HepG2 (cell line): ENCODE measurements around the gene ENTPD1. TPM values are rescaled to one million over a fixed set of nuclear protein-coding genes. Genes with fewer than 3 reads are reported as not detected.

Source experiments
- ARNT ChIP-seq: fragments of 450-650 bp; IDR thresholded peaks from 2 replicates; pipeline ENCODE4 v1.6.1; 2017
- CAMTA2 ChIP-seq: sonication (generic); formaldehyde crosslinking; IDR thresholded peaks from 2 replicates; pipeline ENCODE4 v1.4.0; 2020; ENCODE audit warnings: mild to moderate bottlenecking, missing genetic modification reagents, borderline replicate concordance
- ELF4 ChIP-seq: sonication (generic); formaldehyde crosslinking; IDR thresholded peaks from 2 replicates; pipeline ENCODE4 v1.5.0; 2020; ENCODE audit warnings: missing genetic modification reagents, mild to moderate bottlenecking, moderate library complexity, borderline replicate concordance
- JUNB ChIP-seq: sonication (generic); formaldehyde crosslinking; IDR thresholded peaks from 2 replicates; pipeline ENCODE4 v1.8.0; 2022; ENCODE audit warnings: missing genetic modification reagents, mild to moderate bottlenecking, borderline replicate concordance
- KDM5B ChIP-seq: sonication (generic); formaldehyde crosslinking; IDR thresholded peaks from 2 replicates; pipeline ENCODE4 v1.4.0; 2020; ENCODE audit warnings: missing genetic modification reagents, mild to moderate bottlenecking, borderline replicate concordance
- NFKB2 ChIP-seq: sonication (generic); formaldehyde crosslinking; IDR thresholded peaks from 2 replicates; pipeline ENCODE4 v1.4.0; 2020; ENCODE audit warnings: missing genetic modification reagents, borderline replicate concordance
- PITX1 ChIP-seq: sonication (generic); formaldehyde crosslinking; IDR thresholded peaks from 2 replicates; pipeline ENCODE4 v1.5.1; 2020; ENCODE audit warnings: mild to moderate bottlenecking, missing genetic modification reagents
- POLR2AphosphoS5 ChIP-seq: IDR thresholded peaks from 2 replicates; pipeline ENCODE4 v1.6.1; 2012; ENCODE audit warnings: low read depth, low read length
- SMARCC2 ChIP-seq: fragments of 450-650 bp; IDR thresholded peaks from 2 replicates; pipeline ENCODE4 v1.6.1; 2017; ENCODE audit warnings: antibody characterized with exemption, mild to moderate bottlenecking
- ZNF562 ChIP-seq: sonication (generic); formaldehyde crosslinking; IDR thresholded peaks from 2 replicates; pipeline ENCODE4 v1.8.0; 2022; ENCODE audit warnings: missing genetic modification reagents, borderline replicate concordance
- polyA plus RNA-seq, 8 experiments: library from polyadenylated mRNA; depleted of rRNA in 3 of 8; stranded (reverse) in 7 of 8; unstranded in 1 of 8; fragments of >200 nt; fragmentation: Illumina TruSeq in 4 of 8; extraction: Trizol in 4 of 8; gene quantifications; 2 replicates each; pipeline versions ENCODE4 v1.2.1 to v1.2.3, GENCODE V29; 2011 to 2016; ENCODE audit warnings: low read depth in 4 of 8, missing spikeins in 1 of 8, mixed read lengths in 1 of 8; ENCODE audit not compliant: insufficient read depth in 1 of 8
- total RNA-seq, 5 experiments: library from RNA; depleted of rRNA; stranded (reverse); fragments of >200 nt; fragmentation: Illumina TruSeq; extraction: Trizol; gene quantifications; 2 replicates each; pipeline ENCODE4 v1.2.3, GENCODE V29; 2016; ENCODE audit warnings: low read depth in 1 of 5
- TF ChIP-seq, protein P1 (sequence below): sonication (generic); formaldehyde crosslinking; IDR thresholded peaks from 2 replicates; pipeline ENCODE4 v1.4.0; 2020; ENCODE audit warnings: mild to moderate bottlenecking, missing genetic modification reagents
- TF ChIP-seq, protein P2 (sequence below): sonication (generic); formaldehyde crosslinking; IDR thresholded peaks from 2 replicates; pipeline ENCODE4 v1.4.0; 2020; ENCODE audit warnings: missing genetic modification reagents
- TF ChIP-seq, protein P3 (sequence below): sonication (generic); formaldehyde crosslinking; IDR thresholded peaks from 2 replicates; pipeline ENCODE4 v1.5.0; 2020; ENCODE audit warnings: mild to moderate bottlenecking, missing genetic modification reagents
- TF ChIP-seq, protein P4 (sequence below): fragments of 450-650 bp; IDR thresholded peaks from 2 replicates; pipeline ENCODE4 v1.6.1; 2017
- TF ChIP-seq, protein P5 (sequence below): fragments of 450-650 bp; IDR thresholded peaks from 2 replicates; pipeline ENCODE4 v1.6.1; 2017; ENCODE audit warnings: mild to moderate bottlenecking
- TF ChIP-seq, protein P6 (sequence below): IDR thresholded peaks from 2 replicates; pipeline ENCODE4 v1.6.1; 2012; ENCODE audit warnings: inconsistent platforms
- TF ChIP-seq, protein P7 (sequence below): IDR thresholded peaks from 2 replicates; pipeline ENCODE4 v1.6.1; 2016; ENCODE audit warnings: low read depth
- TF ChIP-seq, protein P8 (sequence below): sonication (generic); formaldehyde crosslinking; IDR thresholded peaks from 2 replicates; pipeline ENCODE4 v1.4.0; 2020; ENCODE audit warnings: low read depth, mild to moderate bottlenecking, missing genetic modification reagents

Gene ENTPD1
- total and polyA plus RNA-seq, 2 of the 13 experiments (the other 11 are each of a cell fraction or from before 2014, with no cell fraction given) = 0.07 TPM

DNA sequence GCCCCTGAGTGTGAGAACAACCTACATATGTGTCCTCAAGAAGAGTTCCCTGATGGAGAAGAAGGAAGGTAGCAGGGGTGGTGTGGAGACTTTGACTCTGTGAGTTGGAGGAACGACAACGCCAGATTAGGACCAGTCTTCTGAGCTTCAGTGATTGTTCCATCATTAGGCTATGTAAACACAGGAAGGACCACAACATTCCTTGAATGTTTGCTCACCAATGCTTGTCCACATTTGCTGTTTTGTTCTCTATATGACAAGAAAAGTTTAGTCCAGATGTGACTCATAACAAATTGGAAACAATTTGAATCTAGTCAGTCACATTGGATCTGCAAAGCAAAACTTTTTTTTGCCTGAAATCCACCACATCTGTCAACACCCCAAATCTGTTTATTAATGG lies 62.7 kb downstream of the ENTPD1 start (continued):
- TF ChIP-seq ARNT (no peak), PITX1 (no peak), NFKB2 (CRISPR knock-in tag) (no peak), ELF4 (CRISPR knock-in tag) (no peak), POLR2AphosphoS5 (no peak), JUNB (CRISPR knock-in tag) (no peak), SMARCC2 (no peak), CAMTA2 (CRISPR knock-in tag) (no peak), KDM5B (CRISPR knock-in tag) (no peak), ZNF562 (CRISPR knock-in tag) (no peak)
- TF ChIP-seq, protein P1, sequence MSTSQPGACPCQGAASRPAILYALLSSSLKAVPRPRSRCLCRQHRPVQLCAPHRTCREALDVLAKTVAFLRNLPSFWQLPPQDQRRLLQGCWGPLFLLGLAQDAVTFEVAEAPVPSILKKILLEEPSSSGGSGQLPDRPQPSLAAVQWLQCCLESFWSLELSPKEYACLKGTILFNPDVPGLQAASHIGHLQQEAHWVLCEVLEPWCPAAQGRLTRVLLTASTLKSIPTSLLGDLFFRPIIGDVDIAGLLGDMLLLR = no peak
- TF ChIP-seq, protein P2, sequence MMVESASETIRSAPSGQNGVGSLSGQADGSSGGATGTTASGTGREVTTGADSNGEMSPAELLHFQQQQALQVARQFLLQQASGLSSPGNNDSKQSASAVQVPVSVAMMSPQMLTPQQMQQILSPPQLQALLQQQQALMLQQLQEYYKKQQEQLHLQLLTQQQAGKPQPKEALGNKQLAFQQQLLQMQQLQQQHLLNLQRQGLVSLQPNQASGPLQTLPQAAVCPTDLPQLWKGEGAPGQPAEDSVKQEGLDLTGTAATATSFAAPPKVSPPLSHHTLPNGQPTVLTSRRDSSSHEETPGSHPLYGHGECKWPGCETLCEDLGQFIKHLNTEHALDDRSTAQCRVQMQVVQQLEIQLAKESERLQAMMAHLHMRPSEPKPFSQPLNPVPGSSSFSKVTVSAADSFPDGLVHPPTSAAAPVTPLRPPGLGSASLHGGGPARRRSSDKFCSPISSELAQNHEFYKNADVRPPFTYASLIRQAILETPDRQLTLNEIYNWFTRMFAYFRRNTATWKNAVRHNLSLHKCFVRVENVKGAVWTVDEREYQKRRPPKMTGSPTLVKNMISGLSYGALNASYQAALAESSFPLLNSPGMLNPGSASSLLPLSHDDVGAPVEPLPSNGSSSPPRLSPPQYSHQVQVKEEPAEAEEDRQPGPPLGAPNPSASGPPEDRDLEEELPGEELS (CRISPR knock-in tag) = 0 out of 2 replicates have a peak, but pooled peaks have one; percentile 37
- TF ChIP-seq, protein P3, sequence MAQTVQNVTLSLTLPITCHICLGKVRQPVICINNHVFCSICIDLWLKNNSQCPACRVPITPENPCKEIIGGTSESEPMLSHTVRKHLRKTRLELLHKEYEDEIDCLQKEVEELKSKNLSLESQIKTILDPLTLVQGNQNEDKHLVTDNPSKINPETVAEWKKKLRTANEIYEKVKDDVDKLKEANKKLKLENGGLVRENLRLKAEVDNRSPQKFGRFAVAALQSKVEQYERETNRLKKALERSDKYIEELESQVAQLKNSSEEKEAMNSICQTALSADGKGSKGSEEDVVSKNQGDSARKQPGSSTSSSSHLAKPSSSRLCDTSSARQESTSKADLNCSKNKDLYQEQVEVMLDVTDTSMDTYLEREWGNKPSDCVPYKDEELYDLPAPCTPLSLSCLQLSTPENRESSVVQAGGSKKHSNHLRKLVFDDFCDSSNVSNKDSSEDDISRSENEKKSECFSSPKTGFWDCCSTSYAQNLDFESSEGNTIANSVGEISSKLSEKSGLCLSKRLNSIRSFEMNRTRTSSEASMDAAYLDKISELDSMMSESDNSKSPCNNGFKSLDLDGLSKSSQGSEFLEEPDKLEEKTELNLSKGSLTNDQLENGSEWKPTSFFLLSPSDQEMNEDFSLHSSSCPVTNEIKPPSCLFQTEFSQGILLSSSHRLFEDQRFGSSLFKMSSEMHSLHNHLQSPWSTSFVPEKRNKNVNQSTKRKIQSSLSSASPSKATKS (CRISPR knock-in tag) = no peak
- TF ChIP-seq, protein P4, sequence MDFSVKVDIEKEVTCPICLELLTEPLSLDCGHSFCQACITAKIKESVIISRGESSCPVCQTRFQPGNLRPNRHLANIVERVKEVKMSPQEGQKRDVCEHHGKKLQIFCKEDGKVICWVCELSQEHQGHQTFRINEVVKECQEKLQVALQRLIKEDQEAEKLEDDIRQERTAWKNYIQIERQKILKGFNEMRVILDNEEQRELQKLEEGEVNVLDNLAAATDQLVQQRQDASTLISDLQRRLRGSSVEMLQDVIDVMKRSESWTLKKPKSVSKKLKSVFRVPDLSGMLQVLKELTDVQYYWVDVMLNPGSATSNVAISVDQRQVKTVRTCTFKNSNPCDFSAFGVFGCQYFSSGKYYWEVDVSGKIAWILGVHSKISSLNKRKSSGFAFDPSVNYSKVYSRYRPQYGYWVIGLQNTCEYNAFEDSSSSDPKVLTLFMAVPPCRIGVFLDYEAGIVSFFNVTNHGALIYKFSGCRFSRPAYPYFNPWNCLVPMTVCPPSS = no peak
- TF ChIP-seq, protein P5, sequence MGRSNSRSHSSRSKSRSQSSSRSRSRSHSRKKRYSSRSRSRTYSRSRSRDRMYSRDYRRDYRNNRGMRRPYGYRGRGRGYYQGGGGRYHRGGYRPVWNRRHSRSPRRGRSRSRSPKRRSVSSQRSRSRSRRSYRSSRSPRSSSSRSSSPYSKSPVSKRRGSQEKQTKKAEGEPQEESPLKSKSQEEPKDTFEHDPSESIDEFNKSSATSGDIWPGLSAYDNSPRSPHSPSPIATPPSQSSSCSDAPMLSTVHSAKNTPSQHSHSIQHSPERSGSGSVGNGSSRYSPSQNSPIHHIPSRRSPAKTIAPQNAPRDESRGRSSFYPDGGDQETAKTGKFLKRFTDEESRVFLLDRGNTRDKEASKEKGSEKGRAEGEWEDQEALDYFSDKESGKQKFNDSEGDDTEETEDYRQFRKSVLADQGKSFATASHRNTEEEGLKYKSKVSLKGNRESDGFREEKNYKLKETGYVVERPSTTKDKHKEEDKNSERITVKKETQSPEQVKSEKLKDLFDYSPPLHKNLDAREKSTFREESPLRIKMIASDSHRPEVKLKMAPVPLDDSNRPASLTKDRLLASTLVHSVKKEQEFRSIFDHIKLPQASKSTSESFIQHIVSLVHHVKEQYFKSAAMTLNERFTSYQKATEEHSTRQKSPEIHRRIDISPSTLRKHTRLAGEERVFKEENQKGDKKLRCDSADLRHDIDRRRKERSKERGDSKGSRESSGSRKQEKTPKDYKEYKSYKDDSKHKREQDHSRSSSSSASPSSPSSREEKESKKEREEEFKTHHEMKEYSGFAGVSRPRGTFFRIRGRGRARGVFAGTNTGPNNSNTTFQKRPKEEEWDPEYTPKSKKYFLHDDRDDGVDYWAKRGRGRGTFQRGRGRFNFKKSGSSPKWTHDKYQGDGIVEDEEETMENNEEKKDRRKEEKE = no peak
- TF ChIP-seq, protein P6, sequence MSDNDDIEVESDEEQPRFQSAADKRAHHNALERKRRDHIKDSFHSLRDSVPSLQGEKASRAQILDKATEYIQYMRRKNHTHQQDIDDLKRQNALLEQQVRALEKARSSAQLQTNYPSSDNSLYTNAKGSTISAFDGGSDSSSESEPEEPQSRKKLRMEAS = no peak
- TF ChIP-seq, protein P7, sequence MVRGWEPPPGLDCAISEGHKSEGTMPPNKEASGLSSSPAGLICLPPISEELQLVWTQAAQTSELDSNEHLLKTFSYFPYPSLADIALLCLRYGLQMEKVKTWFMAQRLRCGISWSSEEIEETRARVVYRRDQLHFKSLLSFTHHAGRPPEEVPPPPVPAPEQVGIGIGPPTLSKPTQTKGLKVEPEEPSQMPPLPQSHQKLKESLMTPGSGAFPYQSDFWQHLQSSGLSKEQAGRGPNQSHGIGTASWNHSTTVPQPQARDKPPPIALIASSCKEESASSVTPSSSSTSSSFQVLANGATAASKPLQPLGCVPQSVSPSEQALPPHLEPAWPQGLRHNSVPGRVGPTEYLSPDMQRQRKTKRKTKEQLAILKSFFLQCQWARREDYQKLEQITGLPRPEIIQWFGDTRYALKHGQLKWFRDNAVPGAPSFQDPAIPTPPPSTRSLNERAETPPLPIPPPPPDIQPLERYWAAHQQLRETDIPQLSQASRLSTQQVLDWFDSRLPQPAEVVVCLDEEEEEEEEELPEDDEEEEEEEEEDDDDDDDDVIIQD (CRISPR knock-in tag) = 0 out of 2 replicates have a peak, but pooled peaks have one; percentile 57
- TF ChIP-seq, protein P8, sequence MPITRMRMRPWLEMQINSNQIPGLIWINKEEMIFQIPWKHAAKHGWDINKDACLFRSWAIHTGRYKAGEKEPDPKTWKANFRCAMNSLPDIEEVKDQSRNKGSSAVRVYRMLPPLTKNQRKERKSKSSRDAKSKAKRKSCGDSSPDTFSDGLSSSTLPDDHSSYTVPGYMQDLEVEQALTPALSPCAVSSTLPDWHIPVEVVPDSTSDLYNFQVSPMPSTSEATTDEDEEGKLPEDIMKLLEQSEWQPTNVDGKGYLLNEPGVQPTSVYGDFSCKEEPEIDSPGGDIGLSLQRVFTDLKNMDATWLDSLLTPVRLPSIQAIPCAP (CRISPR knock-in tag) = no peak
